GM12875 (cell line): ENCODE measurements around the gene UTP14C.
"Not testable (repeated sequence)": the region's sequence is repeated elsewhere in the genome, so short reads cannot be mapped to it uniquely, and the experiment has no call there.

Source experiments
- H3K4me3 ChIP-seq: one replicate; pipeline ENCODE4 v1.5.1; 2011; ENCODE audit warnings: low read depth, low read length, control low read depth
- CTCF ChIP-seq: IDR thresholded peaks from 2 replicates; pipeline ENCODE4 v1.5.1; 2011; ENCODE audit warnings: low read depth, mild to moderate bottlenecking, control low read depth, inconsistent platforms, low read length, moderate library complexity, borderline replicate concordance; ENCODE audit not compliant: insufficient read depth

UTP14C gene

GRCh38 chr13:52029569-52029968 lies 5.1 kb downstream of the UTP14C start:
- TF ChIP-seq CTCF = no peak

GRCh38 chr13:52030401-52030800 lies 5.9 kb downstream of the UTP14C start:
- H3K4me3 ChIP-seq = not testable (repeated sequence)

More at GRCh38 chr13:52029569-52029968, 5.1 kb downstream of the UTP14C start:
- H3K4me3 ChIP-seq = no peak overlapping the region

- TF ChIP-seq CTCF = no peak
- no peak overlapping the region for H3K4me3 ChIP-seq
Measured at GRCh38 chr13:52033039-52033438, 8.5 kb downstream of the UTP14C start.

- H3K4me3 ChIP-seq = no peak overlapping the region
- TF ChIP-seq CTCF = no peak
Measured at GRCh38 chr13:52034616-52035226, 10.2 kb downstream of the UTP14C start.

- H3K4me3 ChIP-seq = no peak overlapping the region
- no peak for TF ChIP-seq CTCF
Measured at GRCh38 chr13:52036037-52036436, 11.5 kb downstream of the UTP14C start.

- no peak for TF ChIP-seq CTCF
- no peak overlapping the region for H3K4me3 ChIP-seq
Measured at GRCh38 chr13:52043675-52044074, 19.2 kb downstream of the UTP14C start.

- no peak for TF ChIP-seq CTCF
- no peak overlapping the region for H3K4me3 ChIP-seq
Measured at GRCh38 chr13:52047463-52047862, 23.0 kb downstream of the UTP14C start.

- no peak for TF ChIP-seq CTCF
- H3K4me3 ChIP-seq = no peak overlapping the region
Measured at GRCh38 chr13:52048516-52048915, 24.0 kb downstream of the UTP14C start.
